Stomach (tissue), 4 donors: ENCODE measurements around the gene RNF113A.

Experiments used
- CTCF ChIP-seq, 7 experiments: fragments of 450-650 bp in 4 of 7; fragments of 200-600 bp in 3 of 7; sonication (generic) in 3 of 7; IDR thresholded peaks; one replicate each; pipeline ENCODE4 v1.5.1; 2016 to 2019; ENCODE audit warnings: antibody characterized with exemption in 7 of 7, control low read depth in 2 of 7, mild to moderate bottlenecking in 1 of 7
- EP300 ChIP-seq: sonication (generic); formaldehyde crosslinking; IDR thresholded peaks from one replicate; pipeline ENCODE4 v1.6.1; 2017; ENCODE audit warnings: antibody characterized with exemption
- POLR2A ChIP-seq, 4 donors: fragments of 450-650 bp; IDR thresholded peaks; one replicate each; pipeline ENCODE4 v1.6.1; 2016; ENCODE audit warnings: antibody characterized with exemption in 4 of 4, control low read depth in 2 of 4, mild to moderate bottlenecking in 1 of 4, moderate library complexity in 1 of 4
- POLR2AphosphoS5 ChIP-seq, 3 donors: sonication (generic); formaldehyde crosslinking; IDR thresholded peaks; one replicate each; pipeline ENCODE4 v1.6.1; 2016; ENCODE audit warnings: antibody characterized with exemption in 3 of 3

- no peak for TF ChIP-seq CTCF (IDR thresholded peaks at IDR 0.05)
- no peak for TF ChIP-seq EP300
- TF ChIP-seq POLR2AphosphoS5 (IDR thresholded peaks at IDR 0.05): no peak
- TF ChIP-seq POLR2A (IDR thresholded peaks at IDR 0.05): no peak
Measured at GRCh38 chrX:119870626-119871131, 854 bp downstream of the RNF113A start.
